Activated CD4-positive, alpha-beta T cell treated with anti-CD3 and anti-CD28 coated beads for 1 hour (primary cell): ENCODE results near the gene CHCHD2.
"Not testable (repeated sequence)": the region's sequence is repeated elsewhere in the genome, so short reads cannot be mapped to it uniquely, and the experiment has no call there.

Source experiments
- DNase-seq: peaks from one replicate; pipeline ENCODE4 v3.0.0-alpha.2; 2020

CHCHD2 gene

DNA sequence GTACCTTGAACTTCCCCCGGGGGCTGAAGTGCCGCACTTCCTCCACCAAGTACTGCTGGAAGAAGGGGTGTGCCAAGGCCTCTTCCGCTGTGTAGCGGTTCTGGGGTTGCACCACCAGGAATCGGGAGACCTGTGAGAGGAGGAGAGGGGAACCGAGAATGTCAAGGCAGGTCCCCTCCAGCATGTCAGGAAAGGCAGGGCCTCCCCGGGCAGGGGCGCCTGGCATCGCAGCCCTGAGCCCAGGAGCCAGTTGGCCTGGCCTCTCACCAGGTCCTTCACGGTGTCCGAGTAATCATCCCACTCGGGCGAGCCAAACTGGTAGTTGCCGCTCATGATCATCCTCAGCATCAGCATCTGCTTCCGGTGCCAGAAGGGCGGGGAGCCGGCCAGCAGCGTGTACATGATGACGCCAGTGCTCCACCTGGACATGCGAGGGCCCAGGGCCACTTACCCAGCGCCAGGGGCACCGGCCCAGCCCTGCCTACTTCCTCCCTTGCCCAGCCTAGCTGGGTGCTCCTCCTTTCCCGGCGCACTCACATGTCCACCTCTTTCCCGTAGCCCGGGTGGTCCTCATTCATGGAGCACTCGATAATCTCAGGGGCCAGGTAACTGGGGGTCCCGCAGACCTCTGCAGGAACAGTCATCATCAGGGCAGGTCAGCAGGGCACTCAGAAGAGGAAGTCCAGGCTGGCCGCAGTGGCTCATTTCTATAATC lies 24.5 kb downstream of the CHCHD2 start:
- no peak for DNase-seq

DNA sequence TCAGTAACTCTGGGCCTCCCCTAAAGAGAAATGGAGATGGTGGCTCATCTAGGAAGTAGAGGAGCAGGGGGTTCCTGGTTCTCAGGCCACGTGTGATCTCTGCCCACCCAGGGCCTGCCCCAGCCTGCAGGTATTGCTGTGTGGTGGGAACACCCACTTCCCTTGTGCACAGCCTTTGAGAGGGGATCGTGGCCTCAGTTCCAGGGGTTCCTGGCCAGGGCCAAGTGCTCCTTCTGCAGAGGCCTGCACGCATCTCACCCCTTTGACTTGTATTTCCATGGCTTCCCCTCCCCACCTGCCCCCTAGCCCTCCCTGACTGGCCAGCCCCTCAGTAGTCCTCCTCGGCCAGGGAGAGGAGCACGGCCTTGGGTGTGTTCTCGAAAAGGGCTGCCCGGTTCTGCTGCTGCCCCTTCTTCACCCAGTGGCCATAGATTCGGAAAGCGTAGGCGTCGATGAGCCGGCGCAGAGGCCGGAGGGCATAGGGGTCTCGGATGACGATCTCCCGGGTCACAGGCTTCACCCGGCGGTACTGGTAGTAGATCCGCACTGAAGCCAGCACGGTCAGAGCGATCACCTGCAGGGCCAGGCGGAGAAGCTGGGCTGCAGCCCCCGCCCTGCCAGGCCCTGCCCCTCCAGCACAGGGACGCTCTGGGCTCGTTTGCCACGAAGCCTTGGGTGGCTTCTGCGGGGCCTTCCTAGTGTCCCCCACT lies 25.4 kb downstream of the CHCHD2 start:
- not testable (repeated sequence) for DNase-seq

DNA sequence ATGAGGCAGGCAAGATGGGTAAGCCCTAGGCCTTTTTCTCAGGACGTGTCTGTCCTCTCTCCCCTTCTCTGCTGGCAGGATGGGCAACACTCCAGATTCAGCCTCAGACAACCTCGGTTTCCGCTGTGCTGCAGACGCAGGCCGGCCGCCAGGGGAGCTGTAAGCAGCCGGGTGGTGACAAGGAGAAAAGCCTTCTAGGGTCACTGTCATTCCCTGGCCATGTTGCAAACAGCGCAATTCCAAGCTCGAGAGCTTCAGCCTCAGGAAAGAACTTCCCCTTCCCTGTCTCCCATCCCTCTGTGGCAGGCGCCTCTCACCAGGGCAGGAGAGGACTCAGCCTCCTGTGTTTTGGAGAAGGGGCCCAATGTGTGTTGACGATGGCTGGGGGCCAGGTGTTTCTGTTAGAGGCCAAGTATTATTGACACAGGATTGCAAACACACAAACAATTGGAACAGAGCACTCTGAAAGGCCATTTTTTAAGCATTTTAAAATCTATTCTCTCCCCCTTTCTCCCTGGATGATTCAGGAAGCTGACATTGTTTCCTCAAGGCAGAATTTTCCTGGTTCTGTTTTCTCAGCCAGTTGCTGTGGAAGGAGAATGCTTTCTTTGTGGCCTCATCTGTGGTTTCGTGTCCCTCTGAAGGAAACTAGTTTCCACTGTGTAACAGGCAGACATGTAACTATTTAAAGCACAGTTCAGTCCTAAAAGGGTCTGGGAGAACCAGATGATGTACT lies 26.7 kb downstream of the CHCHD2 start:
- no peak for DNase-seq

DNA sequence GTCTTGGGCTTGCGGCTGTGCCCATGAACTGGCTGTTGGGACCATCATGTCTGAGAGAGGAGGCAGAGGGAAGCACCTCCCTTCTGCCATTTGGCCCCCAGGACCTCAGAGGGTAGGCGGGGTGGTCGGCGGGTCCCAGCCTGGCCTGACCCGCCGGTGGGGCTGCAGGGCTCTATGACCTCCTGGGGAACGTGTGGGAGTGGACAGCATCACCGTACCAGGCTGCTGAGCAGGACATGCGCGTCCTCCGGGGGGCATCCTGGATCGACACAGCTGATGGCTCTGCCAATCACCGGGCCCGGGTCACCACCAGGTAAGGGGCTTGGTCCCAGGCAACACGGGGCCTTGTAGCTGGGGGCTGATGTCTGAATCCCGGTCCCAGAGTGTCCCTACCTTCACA lies 28.1 kb downstream of the CHCHD2 start:
- DNase-seq, result no peak

DNA sequence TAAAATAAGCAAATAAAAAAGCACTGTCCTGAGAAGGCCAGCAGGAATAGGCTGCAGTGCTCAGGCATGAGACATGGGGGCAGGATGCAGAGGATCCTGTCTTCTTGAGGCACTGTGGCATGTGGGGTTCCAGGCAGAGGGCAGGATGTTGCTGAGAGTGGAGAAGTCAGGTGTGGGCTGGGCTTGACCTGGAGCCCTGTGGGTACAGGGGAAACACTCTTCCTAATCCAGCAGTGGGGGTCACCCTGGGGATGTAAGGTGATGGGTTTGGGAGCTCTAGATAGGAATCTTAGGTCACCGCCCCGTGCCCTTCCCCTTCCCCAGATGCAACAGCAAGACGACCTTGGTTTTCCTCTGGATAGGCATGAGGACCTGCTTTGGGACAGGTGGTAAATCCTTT lies 28.6 kb downstream of the CHCHD2 start:
- no peak for DNase-seq

DNA sequence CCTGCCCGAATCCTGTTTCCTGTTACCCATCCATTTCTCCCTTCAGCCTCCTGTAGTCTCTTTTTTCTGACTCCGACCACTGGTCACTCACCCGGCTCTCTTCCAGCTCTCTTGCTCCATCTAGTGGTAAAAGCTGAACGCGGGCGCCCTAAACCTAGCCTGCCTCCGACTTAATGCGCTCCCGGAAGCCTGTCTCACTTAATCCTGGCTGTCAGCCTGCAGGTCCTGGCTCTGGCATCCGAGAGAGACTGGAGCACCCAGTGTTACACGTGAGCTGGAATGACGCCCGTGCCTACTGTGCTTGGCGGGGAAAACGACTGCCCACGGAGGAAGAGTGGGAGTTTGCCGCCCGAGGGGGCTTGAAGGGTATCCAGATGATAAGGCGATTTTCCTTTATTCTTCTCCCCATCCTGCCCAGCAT lies 31.9 kb downstream of the CHCHD2 start:
- DNase-seq, result peak; percentile 46

DNA sequence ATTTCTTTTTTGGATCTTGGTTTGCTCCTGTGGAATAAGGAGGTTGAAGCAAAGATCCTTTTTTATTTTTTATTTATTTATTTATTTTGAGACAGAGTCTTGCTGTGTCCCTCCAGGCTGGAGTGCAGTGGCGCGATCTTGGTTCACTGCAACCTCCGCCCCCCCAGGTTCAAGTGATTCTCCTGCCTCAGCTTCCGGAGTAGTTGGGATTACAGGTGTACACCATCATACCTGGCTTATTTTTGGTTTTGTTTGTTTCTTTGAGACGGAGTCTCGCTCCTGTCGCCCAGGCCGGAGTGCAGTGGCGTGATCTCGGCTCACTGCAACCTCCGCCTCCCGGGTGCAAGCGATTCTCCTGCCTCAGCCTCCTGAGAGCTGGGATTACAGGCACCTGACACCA lies 39.9 kb downstream of the CHCHD2 start:
- DNase-seq, result not testable (repeated sequence)

DNA sequence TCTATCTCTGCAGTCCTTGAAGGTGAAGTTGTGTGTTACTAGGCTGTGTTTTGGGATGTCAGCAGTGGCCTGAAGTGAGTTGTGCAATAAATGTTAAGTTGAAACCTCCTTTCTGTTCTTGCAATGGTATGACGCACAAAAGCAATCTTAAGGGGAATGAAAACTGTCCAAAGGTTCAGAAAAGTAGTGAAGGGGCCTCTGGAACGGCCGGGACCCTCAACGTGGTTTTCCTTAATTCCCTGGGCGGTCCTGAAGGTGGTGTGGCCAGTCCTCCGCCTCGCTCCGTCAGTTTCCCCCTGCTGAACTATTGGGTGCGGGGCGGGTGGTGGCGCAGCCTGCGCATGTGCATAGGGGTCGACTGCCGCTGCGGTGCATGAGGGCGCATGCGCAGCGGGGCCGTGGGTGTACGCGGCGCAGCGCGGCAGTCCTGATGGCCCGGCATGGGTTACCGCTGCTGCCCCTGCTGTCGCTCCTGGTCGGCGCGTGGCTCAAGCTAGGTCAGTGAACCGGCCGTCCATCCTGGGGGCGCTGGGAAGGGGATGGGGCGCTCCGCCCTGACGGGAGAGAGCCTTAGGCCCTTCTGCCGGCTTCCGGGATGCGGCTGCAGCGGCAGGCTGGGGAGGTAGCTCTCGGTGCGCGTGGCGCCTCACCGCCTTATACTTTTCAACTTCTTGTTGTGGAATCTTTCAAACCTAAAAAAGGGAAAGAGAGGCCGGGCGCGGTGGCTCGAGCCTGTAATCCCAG lies 42.2 kb downstream of the CHCHD2 start, which contains the start of gene SUMF2:
Gene SUMF2, plus strand, starts transcription at position 405 of the 744 bp plus-strand sequence. Its CDS starts 26 bp downstream, at position 431.
- peak; percentile 86 for DNase-seq

DNA sequence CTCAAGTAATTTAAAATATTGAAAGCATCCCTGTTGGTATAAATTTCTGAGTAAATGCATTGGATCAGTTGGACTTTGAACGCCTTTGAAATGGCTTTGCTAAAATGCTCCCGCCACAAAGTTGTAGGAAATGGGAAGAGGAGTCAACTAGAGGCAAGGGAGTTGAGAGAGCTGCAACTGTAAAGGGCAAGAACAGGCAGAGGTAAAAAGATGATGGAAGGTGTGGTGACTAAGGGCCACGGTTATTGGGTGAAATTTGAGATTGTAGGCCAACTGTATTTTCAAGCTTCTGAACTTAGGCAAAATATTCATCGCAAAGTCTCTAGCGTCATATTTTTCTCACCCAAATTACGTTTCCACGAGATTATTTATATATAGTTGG lies 42.8 kb downstream of the CHCHD2 start:
- DNase-seq, result no peak

DNA sequence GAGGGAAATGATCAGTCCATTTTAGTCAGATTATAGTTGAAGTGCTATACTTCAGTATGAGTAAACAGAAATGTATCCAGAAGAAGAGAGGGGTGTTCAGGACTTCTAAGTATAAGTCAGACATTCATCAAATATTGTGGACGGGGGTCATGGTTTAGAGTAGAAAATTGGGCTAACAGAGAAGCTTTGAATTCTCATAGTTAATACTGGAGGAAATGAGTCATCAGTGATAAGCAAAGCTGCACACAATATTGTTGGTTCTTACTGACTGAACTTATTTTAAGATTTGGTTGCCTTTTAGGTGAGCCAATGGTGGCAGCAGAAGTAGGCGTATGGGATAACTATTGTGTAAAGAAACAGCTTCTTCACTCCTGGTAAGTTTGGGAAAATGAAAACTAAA lies 43.9 kb downstream of the CHCHD2 start:
- no peak for DNase-seq

DNA sequence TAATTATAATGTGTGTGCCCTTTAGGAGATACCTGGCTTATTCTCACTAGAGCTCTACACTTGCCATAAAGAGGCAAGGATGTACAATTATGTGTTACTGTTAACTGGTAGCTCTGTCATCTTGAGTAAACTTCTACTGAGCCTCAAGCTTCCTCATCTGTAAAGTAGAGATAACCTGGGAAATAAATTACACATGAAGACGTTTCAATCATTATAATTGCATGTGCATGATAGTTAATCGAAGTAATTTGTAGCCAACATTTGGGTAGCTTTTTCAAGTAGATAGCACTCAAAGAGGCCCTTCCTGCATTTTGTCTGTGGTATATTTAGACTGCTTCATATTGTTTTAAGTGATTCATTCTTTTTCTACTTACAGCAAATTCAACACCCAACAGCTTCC lies 52.3 kb downstream of the CHCHD2 start:
- DNase-seq, result no peak

DNA sequence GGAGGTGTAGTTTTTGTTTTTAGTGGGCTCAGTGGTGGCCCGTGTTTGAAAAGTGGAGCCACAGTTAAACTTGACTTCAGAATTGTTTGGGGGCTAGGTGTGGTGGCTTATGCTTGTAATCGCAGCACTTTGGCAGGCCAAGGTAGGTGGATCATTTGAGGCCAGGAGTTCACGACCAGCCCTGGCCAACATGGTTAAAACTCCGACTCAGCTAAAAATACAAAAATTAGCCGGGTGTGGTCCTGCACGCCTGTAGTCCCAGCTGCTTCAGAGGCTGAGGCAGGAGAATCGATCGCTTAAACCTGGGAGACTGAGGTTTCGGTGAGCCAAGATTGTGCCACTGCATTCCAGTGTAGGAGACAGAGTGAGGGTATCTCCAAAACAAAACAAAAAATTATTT lies 52.9 kb downstream of the CHCHD2 start:
- DNase-seq, result no peak
